K562 (cell line): ENCODE results near the gene NME7. TPM values are rescaled to one million over a fixed set of nuclear protein-coding genes. Genes with fewer than 3 reads are reported as not detected.

ENCODE experiments used
- ATF4 ChIP-seq: fragments of 450-650 bp; formaldehyde crosslinking; IDR thresholded peaks from 2 replicates; pipeline ENCODE4 v1.4.0; 2022; ENCODE audit warnings: mild to moderate bottlenecking, moderate library complexity
- CCNT2 ChIP-seq: IDR thresholded peaks from 2 replicates; pipeline ENCODE4 v1.6.1; 2011; ENCODE audit warnings: borderline replicate concordance, low read depth, mild to moderate bottlenecking, moderate library complexity, mixed read lengths, low read length; ENCODE audit not compliant: insufficient read length; ENCODE audit errors: extremely low read depth
- EHMT2 ChIP-seq: fragments of 450-650 bp; IDR thresholded peaks from 2 replicates; pipeline ENCODE4 v1.6.1; 2018; ENCODE audit warnings: antibody characterized with exemption
- ELF2 ChIP-seq: fragments of 250-450 bp; sonication (Bioruptor Pico); IDR thresholded peaks from 2 replicates; pipeline ENCODE4 v1.5.0; 2021; ENCODE audit warnings: mild to moderate bottlenecking
- KDM4B ChIP-seq, 2 experiments: fragments of 450-650 bp in 1 of 2; sonication (generic) in 1 of 2; IDR thresholded peaks; 2 replicates each; pipeline ENCODE4 v1.6.1; 2016 to 2017; ENCODE audit warnings: borderline replicate concordance in 2 of 2, antibody characterized with exemption in 1 of 2, low read depth in 1 of 2, mild to moderate bottlenecking in 1 of 2
- L3MBTL2 ChIP-seq: fragments of 450-650 bp; IDR thresholded peaks from 2 replicates; pipeline ENCODE4 v1.6.1; 2016; ENCODE audit warnings: mild to moderate bottlenecking, moderate library complexity
- NKRF ChIP-seq: fragments of 450-650 bp; IDR thresholded peaks from 2 replicates; pipeline ENCODE4 v1.6.1; 2016; ENCODE audit warnings: borderline replicate concordance
- PCBP2 ChIP-seq: fragments of 200-400 bp; formaldehyde crosslinking; IDR thresholded peaks from 2 replicates; pipeline ENCODE4 v1.6.1; 2018; ENCODE audit warnings: low read length, low read depth, mild to moderate bottlenecking, moderate library complexity; ENCODE audit not compliant: poor library complexity, severe bottlenecking
- SAFB ChIP-seq: fragments of 200-400 bp; formaldehyde crosslinking; IDR thresholded peaks from 2 replicates; pipeline ENCODE4 v1.6.1; 2017; ENCODE audit warnings: low read depth, low read length, borderline replicate concordance
- SAP30 ChIP-seq: fragments of 200-600 bp; sonication (generic); IDR thresholded peaks from 2 replicates; pipeline ENCODE4 v1.6.1; 2012; ENCODE audit warnings: borderline replicate concordance, low read depth, mild to moderate bottlenecking, moderate library complexity, low read length, control low read depth, inconsistent platforms; ENCODE audit not compliant: insufficient read depth, poor library complexity, severe bottlenecking
- SIN3A ChIP-seq, 2 experiments: fragments of 150-350 bp in 1 of 2; IDR thresholded peaks; 2 replicates each; pipeline ENCODE4 v1.6.1; 2011 to 2016; ENCODE audit warnings: borderline replicate concordance in 2 of 2, low read depth in 2 of 2, low read length in 2 of 2, mild to moderate bottlenecking in 2 of 2, moderate library complexity in 2 of 2; ENCODE audit not compliant: control insufficient read depth in 1 of 2
- THRAP3 ChIP-seq: fragments of 450-650 bp; IDR thresholded peaks from 2 replicates; pipeline ENCODE4 v1.6.1; 2016; ENCODE audit warnings: mild to moderate bottlenecking, inconsistent platforms, borderline replicate concordance
- ZBTB26 ChIP-seq: fragments of 450-650 bp; formaldehyde crosslinking; IDR thresholded peaks from 2 replicates; pipeline ENCODE4 v1.4.0; 2022; ENCODE audit warnings: missing genetic modification characterization
- ZC3H4 ChIP-seq: sonication (generic); formaldehyde crosslinking; IDR thresholded peaks from 2 replicates; pipeline ENCODE4 v1.9.0; 2021; ENCODE audit warnings: missing genetic modification reagents, borderline replicate concordance
- ZNF143 ChIP-seq: sonication (generic); formaldehyde crosslinking; IDR thresholded peaks from 2 replicates; pipeline ENCODE4 v1.9.0; 2022; ENCODE audit warnings: mild to moderate bottlenecking, missing genetic modification reagents
- ZNF274 ChIP-seq: IDR thresholded peaks from 2 replicates; pipeline ENCODE4 v1.6.1; 2011; ENCODE audit warnings: low read depth, mild to moderate bottlenecking, low read length, moderate library complexity, borderline replicate concordance
- ZNF316 ChIP-seq: fragments of 450-650 bp; IDR thresholded peaks from 2 replicates; pipeline ENCODE4 v1.6.1; 2016
- polyA plus RNA-seq, 8 experiments: library from polyadenylated mRNA; depleted of rRNA in 4 of 8; stranded (reverse) in 5 of 8; unstranded in 3 of 8; fragments of >200 nt; fragmentation: Nextera tagmentation in 2 of 8; fragmentation: Illumina TruSeq in 1 of 8; extraction: Ambion mirVana in 2 of 8; extraction: Trizol in 1 of 8; gene quantifications; 2 replicates each; pipeline versions ENCODE4 v1.2.1 to v1.2.3, GENCODE V29; 2011 to 2014; ENCODE audit warnings: inconsistent platforms in 1 of 8, missing spikeins in 1 of 8
- total RNA-seq, 7 experiments: library from RNA; depleted of rRNA in 6 of 7; stranded (reverse); fragments of >200 nt in 6 of 7; fragmentation: Illumina TruSeq in 2 of 7; extraction: Trizol in 2 of 7; gene quantifications; 2 replicates each; pipeline versions ENCODE4 v1.2.1 to v1.2.3, GENCODE V29; 2011 to 2021; ENCODE audit warnings: low replicate concordance in 1 of 7
- TF ChIP-seq, protein P1 (sequence below): fragments of 200-800 bp; sonication (Bioruptor generic); IDR thresholded peaks from 2 replicates; pipeline ENCODE4 v1.6.1; 2017; ENCODE audit warnings: missing genetic modification characterization, missing compliant biosample characterization
- TF ChIP-seq, protein P2 (sequence below): fragments of 200-800 bp; sonication (Bioruptor generic); IDR thresholded peaks from 2 replicates; pipeline ENCODE4 v1.6.1; 2017; ENCODE audit warnings: missing genetic modification characterization, missing compliant biosample characterization

NME7 gene
- total and polyA plus RNA-seq, 9 of the 15 experiments (the other 6 are each of a cell fraction or from before 2014, with no cell fraction given): 7.9 to 43.2 (median 23.9) TPM

- 0 out of 2 replicates have a peak, but pooled peaks have one; percentile 11 for TF ChIP-seq EHMT2
- TF ChIP-seq ATF4 (CRISPR knock-in tag): 0 out of 2 replicates have a peak, but pooled peaks have one; percentile 36
- TF ChIP-seq PCBP2: no peak
- no peak for TF ChIP-seq SAFB
- TF ChIP-seq SAP30: peak; percentile 65
- TF ChIP-seq ZBTB26 (CRISPR knock-in tag): no peak
- TF ChIP-seq, protein P1, sequence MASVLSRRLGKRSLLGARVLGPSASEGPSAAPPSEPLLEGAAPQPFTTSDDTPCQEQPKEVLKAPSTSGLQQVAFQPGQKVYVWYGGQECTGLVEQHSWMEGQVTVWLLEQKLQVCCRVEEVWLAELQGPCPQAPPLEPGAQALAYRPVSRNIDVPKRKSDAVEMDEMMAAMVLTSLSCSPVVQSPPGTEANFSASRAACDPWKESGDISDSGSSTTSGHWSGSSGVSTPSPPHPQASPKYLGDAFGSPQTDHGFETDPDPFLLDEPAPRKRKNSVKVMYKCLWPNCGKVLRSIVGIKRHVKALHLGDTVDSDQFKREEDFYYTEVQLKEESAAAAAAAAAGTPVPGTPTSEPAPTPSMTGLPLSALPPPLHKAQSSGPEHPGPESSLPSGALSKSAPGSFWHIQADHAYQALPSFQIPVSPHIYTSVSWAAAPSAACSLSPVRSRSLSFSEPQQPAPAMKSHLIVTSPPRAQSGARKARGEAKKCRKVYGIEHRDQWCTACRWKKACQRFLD: no peak
- peak; percentile 43 for TF ChIP-seq L3MBTL2
- TF ChIP-seq ZC3H4 (CRISPR knock-in tag): no peak
- TF ChIP-seq SIN3A (IDR thresholded peaks at IDR 0.05; ENCODE audit: borderline replicate concordance in 2 of 2, control insufficient read depth in 1 of 2, low read depth in 2 of 2, low read length in 2 of 2): peak; percentile 98 to 100
- TF ChIP-seq ZNF316: peak; percentile 53
- peak in 1 of 2 experiments; percentile 81; a peak in 1 of 4 replicates for TF ChIP-seq KDM4B (IDR thresholded peaks at IDR 0.05; ENCODE audit: borderline replicate concordance in 2 of 2, low read depth in 1 of 2)
- peak; percentile 18; the same call in 1 of the 2 replicates for TF ChIP-seq THRAP3
- peak; percentile 81 for TF ChIP-seq ELF2 (CRISPR knock-in tag)
- TF ChIP-seq CCNT2: no peak
- TF ChIP-seq, protein P2, sequence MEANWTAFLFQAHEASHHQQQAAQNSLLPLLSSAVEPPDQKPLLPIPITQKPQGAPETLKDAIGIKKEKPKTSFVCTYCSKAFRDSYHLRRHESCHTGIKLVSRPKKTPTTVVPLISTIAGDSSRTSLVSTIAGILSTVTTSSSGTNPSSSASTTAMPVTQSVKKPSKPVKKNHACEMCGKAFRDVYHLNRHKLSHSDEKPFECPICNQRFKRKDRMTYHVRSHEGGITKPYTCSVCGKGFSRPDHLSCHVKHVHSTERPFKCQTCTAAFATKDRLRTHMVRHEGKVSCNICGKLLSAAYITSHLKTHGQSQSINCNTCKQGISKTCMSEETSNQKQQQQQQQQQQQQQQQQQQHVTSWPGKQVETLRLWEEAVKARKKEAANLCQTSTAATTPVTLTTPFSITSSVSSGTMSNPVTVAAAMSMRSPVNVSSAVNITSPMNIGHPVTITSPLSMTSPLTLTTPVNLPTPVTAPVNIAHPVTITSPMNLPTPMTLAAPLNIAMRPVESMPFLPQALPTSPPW (CRISPR knock-in tag): peak; percentile 65
- peak; percentile 95 for TF ChIP-seq NKRF
- no peak for TF ChIP-seq ZNF143 (CRISPR knock-in tag)
- no peak for TF ChIP-seq ZNF274
Measured at GRCh38 chr1:169367686-169368405, at the start of gene NME7, which contains the start of gene BLZF1 (continued).
